ENCODE data around the gene MPO. TPM values are rescaled to one million over a fixed set of nuclear protein-coding genes. Genes with fewer than 3 reads are reported as not detected.

MPO gene
- total and polyA plus RNA-seq, 9 of the 15 experiments (the other 6 are each of a cell fraction or from before 2014, with no cell fraction given) = 0.04 to 0.47 (median 0.39) TPM; not detected in 6

DNA sequence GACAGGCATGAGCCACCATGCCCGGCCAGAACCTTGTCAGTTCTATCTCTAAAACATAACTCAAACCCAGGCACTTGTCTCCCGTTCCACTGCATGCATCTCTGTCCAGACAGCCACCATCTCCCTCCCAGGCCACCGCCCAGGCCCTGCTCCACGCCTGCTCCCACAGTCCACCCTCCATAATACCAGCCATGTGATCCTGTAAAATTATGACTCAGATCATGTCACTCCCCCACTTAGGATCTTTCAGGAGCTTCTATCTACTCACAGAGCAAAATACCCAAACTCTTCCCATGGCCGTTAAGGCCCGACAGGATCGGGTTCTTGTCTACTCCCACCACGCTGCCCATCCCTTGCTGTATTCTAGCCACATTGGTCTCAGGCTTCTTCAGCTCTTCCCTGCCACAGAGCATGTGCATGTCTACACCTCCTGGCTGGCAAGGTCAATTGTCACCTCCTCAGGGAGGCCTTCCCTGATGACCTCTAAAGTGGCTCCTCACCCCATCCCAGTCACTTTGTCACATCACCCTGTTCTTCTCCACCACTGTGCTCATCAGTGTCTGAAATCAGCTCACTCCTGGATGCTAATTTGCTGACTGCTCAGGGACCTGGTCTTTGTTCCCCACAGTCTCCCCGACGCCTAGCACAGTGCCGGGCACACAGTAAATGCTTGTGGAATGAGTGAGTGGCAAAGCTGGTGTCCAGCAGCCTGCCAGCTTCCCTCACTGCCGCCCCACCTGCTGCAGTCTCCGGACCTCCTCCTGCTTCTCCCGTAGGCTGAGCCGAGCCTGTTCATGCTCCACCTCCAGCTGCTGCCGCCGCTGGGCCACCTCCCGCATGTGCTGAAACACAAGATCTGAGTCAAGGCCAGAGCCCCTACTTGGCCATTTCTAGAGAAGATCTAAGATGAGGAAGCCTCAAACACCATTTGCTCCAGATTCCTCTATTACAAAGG, 41.1 kb upstream of the MPO start (continued):
- TF ChIP-seq ZSCAN29 (IDR thresholded peaks at IDR 0.05) (no peak), KHSRP (IDR thresholded peaks at IDR 0.05) (no peak), BRCA1 (IDR thresholded peaks at IDR 0.05) (no peak), BRCA1 (CRISPR knock-in tag; IDR thresholded peaks at IDR 0.05) (no peak)

- BruUV-seq (replicated peaks) = no TSS peak
- H3K79me2 ChIP-seq (ENCODE audit: control insufficient read depth, insufficient read depth, low read length) = no peaks in the 10 kb centered on the region
- ChIA-PET POLR2A (interaction anchor here (0.8 to 1.1 kb wide), 2 partner anchors 11 to 115 kb away, joined by 3 read pairs; no protein-coding TSS in a partner anchor), CTCF (ENCODE audit: low intra/inter-chr PET ratio) (no interaction called here)
- H3K4me1 ChIP-seq (replicated peaks in 1 of 2; ENCODE audit: control insufficient read depth in 2 of 2, insufficient read depth in 2 of 2, low read length in 2 of 2) = peaks cover 0 to 43% of the 10 kb centered on the region in 2 experiments; a peak in 3 of 5 replicates
- H3K36me3 ChIP-seq (ENCODE audit: control insufficient read depth, insufficient read depth, low read length) = no peaks in the 10 kb centered on the region
- H3K4me2 ChIP-seq (ENCODE audit: insufficient read depth, low read length) = no peak overlapping the region
- H3K9ac ChIP-seq (ENCODE audit: insufficient read depth in 1 of 2, low read depth in 2 of 2, low read length in 2 of 2) = peak overlapping the region in 1 of 2 experiments; percentile 30; a peak in 1 of 4 replicates
- ATAC-seq = no peak
- in situ Hi-C loops (cut with MboI) (no loop called here), intact Hi-C loops (cut with micrococcal nuclease) (no loop called here)
- FAIRE-seq = no peak
- no peaks in the 10 kb centered on the region for H3K9me1 ChIP-seq (ENCODE audit: control insufficient read depth, insufficient read depth, low read length)
- H3K9me3 ChIP-seq (replicated peaks; ENCODE audit: control insufficient read depth, insufficient read depth, low read depth, low read length) = no peaks in the 10 kb centered on the region
- no peak for DNase-seq (ENCODE audit: extremely low read depth in 1 of 4, low spot score in 3 of 4)
- no peak overlapping the region for H2AFZ ChIP-seq (ENCODE audit: low read depth, low read length)
- H4K20me1 ChIP-seq (replicated peaks; ENCODE audit: control insufficient read depth, insufficient read depth, low read length) = no peaks in the 10 kb centered on the region
- no peaks in the 10 kb centered on the region for H3K27me3 ChIP-seq (ENCODE audit: control insufficient read depth in 2 of 2, insufficient read depth in 2 of 2, low read length in 2 of 2)
- no peak overlapping the region for H3K4me3 ChIP-seq
- no peak for TF ChIP-seq EZH2 (IDR thresholded peaks at IDR 0.05; ENCODE audit: borderline replicate concordance, low read depth, low read length)
- no peak for TF ChIP-seq ASH1L (IDR thresholded peaks at IDR 0.05; ENCODE audit: borderline replicate concordance, low read depth, partially characterized antibody)
- no peak for TF ChIP-seq ZNF444 (CRISPR knock-in tag; IDR thresholded peaks at IDR 0.05)
- no peak for TF ChIP-seq ZNF124 (CRISPR knock-in tag; IDR thresholded peaks at IDR 0.05)
- TF ChIP-seq MEF2D (tag; conservative IDR thresholded peaks at IDR 0.05; ENCODE audit: low read depth) = no peak
- TF ChIP-seq HMG20A (CRISPR knock-in tag; conservative IDR thresholded peaks at IDR 0.05) = no peak
- no peak for TF ChIP-seq BCL6 (CRISPR knock-in tag; IDR thresholded peaks at IDR 0.05)
- TF ChIP-seq ELK1 (CRISPR knock-in tag; IDR thresholded peaks at IDR 0.05) = no peak
- TF ChIP-seq, protein P1, sequence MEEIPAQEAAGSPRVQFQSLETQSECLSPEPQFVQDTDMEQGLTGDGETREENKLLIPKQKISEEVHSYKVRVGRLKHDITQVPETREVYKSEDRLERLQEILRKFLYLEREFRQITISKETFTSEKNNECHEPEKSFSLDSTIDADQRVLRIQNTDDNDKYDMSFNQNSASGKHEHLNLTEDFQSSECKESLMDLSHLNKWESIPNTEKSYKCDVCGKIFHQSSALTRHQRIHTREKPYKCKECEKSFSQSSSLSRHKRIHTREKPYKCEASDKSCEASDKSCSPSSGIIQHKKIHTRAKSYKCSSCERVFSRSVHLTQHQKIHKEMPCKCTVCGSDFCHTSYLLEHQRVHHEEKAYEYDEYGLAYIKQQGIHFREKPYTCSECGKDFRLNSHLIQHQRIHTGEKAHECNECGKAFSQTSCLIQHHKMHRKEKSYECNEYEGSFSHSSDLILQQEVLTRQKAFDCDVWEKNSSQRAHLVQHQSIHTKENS (CRISPR knock-in tag; IDR thresholded peaks at IDR 0.05) = no peak
- 78% methylated on average over 8 of the region's 9 CpGs for WGBS (ENCODE audit: insufficient coverage, low coverage, missing lambda C conversion rate)
- H3K27ac ChIP-seq (ENCODE audit: extremely low read depth, low read depth, low read length) = no peak overlapping the region
Measured at GRCh38 chr17:58320570-58321323, 40.0 kb upstream of the MPO start.
